Activated CD4-positive, CD25-positive, alpha-beta regulatory T cell treated with anti-CD3 and anti-CD28 coated beads, Interleukin-2, amount 50 U/mL, for 72 hours (primary cell): ENCODE results near the gene TBATA.

Source experiments
- DNase-seq: peaks from one replicate; pipeline ENCODE4 v3.0.0; 2021

TBATA gene

DNA sequence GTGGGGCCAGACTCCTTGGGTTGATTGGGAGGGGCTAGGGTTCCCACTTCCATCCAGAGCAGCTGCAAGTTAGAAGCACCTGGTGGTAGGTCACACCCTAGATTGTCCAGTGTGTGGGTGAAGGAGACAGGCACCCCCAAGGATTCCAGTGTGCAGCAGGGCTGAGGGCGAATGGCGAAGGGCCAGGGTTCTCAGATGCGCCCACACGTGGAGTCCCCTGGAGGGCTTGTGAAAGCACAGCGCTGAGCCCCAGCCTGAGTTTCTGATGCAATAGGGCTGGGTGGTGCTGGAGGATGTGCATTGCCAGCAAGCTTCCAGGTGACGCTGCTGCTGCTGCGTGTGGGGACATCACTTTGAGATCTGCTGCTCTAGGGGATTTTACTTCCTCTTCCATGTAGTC lies 25.4 kb downstream of the TBATA start:
- DNase-seq = no peak

DNA sequence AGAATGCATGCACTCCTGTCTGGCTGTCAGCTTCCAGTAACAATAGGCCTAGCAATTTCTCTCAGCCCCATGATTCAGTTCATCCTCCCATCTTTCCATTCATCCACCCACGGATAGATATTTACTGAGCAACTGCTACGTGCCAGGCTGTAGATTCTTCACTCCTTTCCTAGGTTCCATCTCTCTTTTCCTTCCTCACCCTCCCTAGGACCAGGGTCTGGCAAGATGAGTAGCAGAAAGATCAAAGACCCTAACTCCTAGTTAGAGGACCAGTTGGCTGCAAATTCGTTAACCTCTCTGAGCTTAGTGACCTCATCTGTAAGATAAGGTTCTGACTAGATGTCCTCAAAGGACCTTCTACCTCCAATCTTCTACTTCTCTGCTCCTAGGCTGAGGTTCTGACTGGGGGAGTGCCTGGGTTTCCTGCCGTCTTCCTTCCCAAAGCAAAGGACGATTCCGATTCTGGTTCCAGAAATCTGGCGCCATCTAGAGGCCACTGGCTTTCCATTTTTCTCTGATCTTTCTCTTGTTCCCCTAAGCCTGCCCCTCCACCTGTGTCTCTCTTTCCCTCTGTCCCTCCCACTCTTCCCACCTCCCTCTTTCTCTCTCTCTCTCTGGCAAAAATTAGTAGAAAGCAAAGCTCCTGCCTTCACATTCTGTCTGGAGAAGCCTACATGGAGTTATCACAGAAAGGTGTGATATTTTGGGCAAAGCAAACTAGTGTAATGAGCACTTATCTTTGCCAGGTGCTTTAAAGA lies 26.2 kb downstream of the TBATA start:
- DNase-seq = peak; percentile 66

DNA sequence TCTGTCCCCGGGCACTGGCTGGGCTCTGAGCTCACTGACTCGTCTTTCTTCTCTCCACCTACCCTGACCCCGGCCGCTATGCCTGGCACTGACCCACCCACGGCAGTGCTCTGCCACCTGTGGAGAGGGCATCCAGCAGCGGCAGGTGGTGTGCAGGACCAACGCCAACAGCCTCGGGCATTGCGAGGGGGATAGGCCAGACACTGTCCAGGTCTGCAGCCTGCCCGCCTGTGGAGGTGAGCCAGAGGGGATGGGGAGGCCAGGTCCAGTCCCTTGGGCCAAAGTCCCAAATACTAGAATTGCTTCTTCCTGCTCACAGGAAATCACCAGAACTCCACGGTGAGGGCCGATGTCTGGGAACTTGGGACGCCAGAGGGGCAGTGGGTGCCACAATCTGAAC lies 27.3 kb downstream of the TBATA start:
- no peak for DNase-seq

DNA sequence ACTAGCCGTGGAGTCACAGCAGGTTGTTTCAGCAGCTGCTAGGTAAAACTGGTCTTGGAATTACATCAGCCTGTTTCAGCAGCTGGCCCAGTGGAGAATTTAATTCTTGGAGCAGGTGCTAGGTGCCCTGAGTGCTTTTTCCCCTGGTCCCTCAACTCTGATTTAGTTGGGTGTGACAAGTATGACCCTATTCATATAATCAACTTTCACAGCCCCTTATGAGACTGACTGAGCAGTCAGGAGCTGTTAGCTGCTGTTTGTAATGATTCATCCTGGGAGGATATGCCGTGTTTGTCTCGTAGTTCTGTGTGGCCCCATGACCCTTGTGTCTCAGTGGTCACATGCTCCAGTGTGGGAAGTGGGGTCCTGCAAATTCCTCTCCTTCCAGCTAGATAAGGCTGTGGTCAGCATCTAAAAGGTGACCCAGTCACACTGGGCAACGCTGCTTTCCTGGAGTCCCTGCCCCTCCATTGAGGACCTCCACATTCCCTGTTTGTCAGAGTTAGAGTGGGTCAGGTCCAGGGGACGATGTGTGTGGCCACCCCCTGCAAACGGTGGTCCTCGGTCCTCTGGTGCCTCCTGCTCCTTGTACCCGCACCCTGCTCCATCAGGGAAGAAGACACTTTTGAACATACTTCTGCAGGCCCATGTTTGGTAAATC lies 28.3 kb downstream of the TBATA start:
- DNase-seq = no peak

DNA sequence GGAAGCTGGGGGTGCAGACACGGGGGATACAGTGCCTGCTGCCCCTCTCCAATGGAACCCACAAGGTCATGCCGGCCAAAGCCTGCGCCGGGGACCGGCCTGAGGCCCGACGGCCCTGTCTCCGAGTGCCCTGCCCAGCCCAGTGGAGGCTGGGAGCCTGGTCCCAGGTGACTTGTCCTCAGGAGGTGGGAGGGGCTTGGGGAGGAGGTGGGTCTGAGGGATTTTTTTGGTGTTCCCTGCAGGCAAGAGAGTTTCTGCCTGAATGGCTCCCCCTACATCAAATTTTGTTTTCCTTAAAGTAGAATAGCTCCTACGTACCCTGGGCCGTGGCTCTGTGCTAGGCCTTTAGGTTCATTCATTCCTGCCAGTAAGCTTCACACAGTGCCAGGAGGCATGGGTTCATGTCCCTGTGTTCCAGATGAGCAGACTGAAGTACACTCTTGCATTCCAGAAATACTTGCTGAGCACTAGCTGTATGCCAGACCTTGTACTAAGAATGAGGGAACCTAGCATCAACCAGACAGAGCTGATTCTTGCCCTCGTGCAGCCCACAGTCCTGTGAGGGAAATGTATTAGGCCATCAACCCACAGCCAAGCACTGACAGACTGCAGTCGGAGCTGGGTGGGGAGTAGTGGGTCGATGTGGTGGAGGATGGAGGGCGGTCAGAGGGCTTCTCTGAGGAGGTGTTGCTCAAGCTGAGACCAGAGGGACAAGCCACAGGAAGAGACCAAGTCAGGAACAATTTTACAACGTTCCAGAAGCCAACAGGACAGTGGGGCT lies 31.1 kb downstream of the TBATA start:
- DNase-seq = no peak

DNA sequence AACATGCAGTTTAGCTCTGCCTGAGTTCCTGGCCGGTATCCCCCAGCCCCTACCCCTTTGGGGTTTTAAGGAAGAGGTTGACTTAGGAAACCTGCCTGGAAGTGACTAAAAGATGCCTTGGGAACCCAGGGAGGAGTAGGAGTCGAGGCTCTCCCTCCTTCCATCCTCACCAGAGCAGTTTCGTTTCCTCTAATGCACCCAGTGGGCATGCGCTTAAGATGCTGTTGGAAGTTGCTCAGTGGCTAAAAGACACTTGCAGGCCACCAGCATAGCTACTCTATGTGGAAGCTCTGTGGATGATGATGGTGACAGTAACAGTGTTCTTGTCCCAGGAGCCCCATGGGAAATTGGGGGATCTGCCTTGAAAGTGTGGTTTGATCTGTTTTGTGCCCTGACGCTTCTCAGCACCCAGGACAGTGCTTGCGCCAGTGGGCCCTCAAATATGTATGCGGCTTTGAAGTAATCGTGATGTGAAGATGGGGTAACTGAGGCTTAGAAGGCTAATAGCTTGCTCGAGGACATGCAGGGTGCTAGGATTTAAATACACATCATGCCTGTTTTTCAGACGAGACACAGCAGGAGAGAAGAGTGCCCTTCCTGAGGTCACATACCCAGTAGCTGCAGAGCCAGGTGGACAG lies 32.0 kb downstream of the TBATA start:
- no peak for DNase-seq

DNA sequence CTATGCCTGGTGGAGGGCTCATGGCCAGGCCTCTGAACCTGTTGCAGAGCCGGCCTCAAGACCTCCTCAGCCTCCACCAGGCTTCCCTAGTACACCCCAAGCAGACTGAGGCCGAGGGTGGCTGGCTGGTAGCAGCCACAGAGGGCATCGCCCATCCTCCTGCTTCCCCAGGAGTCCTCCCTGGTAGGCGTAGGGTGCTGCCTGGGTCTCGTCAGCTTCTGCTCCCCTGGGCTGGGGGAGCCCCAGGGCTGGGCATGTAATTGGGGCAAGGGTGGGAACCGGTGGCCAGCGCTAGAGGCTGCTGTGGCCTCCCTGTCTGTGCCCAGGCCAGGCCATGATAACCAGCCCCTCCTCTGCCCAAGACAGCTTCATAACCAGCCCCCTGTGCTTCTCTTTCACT lies 32.6 kb downstream of the TBATA start:
- DNase-seq = no peak

DNA sequence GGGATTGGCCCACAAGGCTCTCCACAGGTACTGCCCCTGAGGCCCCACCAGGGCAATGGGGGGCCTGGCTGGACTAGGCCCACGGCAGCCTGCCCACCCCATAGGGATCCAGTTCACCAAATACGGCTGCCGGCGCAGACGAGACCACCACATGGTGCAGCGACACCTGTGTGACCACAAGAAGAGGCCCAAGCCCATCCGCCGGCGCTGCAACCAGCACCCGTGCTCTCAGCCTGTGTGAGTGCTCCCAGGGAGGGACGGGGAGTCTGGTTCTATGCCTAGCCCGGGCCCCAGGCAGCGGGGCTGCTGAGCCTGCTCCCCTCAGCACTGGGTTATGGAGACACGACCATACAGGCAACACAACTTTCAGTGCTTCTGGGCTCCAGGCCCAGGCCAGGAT lies 33.2 kb downstream of the TBATA start:
- no peak for DNase-seq

DNA sequence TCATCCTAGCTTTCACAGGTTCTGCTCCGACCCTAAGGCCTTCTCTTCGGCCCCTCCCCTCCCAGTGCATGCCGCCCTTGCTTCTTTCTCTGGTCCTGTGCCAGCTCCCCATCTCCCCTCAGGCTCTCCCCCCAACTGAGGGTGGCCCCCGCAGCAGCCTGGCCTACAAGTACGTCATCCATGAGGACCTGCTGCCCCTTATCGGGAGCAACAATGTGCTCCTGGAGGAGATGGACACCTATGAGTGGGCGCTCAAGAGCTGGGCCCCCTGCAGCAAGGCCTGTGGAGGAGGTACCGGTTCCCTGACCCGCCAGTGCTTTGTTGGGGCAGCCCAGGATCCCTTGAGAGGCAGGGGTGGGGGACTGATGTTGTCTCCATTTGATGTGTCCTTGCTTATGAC lies 33.8 kb downstream of the TBATA start:
- DNase-seq = no peak

DNA sequence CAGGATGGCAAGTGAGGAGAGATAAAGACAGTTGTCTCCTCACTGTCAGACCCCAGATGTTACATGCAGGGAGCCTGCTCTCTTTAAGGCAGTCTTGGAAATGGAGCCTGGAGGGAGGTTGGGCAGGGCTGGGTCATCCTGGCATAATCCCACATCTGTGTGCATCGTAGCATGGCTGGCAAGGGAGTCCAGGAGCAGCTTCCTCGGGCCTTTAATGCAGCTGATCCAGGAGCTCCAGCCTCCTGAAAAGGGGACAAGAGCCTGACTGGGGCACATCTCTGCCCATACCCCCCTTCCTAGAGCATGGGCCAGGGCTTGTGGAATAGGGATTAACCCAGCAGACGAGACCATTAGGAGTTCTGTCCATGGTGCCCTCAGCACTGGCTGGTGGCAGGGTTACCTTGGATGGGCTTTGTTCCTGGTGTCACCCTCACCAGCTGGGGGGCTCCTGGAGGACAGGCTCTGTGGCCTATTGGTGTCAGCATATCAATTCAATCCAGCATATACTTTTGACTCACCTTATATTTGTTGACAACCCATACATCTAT lies 34.9 kb downstream of the TBATA start:
- no peak for DNase-seq

DNA sequence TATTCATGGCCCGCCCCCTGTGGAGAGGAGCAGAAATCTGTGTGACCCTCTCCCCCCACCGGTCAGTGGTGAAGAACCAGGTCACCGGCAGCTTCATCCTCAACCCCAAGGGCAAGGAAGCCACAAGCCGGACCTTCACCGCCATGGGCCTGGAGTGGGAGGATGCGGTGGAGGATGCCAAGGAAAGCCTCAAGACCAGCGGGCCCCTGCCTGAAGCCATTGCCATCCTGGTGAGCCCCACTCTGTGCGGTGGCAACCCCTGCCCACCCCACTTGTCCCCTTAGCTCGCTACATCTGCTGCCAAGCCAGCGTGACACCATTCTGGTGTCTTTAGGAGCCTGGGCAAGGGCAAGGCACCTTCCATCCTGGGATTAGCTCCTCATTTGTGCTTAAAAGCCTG lies 35.4 kb downstream of the TBATA start:
- DNase-seq = no peak

DNA sequence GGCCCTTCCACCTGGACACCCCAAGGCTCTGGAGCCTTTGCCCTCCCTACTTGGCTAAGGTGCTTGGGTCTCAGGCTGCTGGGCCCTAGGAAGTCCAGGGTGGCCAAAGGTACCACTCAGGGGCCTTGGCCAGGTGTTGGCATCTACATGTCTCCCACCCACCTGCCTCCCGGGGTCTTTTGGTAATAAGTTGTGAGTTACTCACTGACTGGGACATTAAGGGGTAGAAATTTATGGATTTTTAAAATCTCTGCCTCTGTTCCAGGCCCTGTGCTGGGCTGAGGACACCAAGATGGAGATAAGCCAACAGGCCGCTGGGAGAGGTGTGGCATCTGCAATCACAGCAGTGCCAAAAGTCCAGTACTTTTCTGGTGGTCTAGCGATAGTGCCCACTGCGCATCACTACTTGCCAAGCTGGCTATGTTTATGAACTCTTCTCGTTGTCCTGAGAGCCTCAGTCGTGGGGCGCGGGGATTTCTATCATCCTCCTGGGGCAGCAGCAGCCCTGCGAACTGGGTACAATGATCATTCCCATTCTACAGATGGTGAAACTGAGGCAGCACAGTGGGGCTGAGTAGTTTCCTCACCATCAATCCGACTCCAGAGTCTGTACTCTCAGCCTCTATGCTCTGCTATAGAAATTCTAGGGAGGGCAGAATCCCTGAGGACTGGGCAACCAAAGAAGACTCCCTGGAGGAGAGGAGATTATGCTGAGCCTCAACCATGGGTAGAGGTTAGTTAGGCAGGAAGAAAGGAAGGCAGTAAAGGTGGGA lies 36.2 kb downstream of the TBATA start:
- no peak for DNase-seq

DNA sequence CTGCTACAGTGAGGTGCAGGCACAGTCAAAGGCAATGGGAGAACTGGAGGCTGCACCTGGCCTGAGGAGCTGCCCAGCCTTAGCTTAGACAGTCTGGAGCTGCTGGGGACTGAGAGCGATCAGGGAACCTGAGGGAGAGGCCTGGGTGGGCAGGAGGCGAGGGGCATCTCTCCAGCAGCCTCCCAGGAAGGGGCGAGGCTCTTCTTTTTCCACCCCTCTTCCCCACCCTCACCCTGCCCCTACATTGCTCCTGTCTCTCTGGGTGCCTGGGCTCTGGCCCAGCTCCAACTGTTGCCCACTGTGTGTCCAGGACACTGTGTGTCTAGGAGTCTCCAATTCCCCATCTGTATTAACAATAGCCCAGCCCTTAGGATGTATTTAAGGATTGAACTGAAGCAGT lies 36.9 kb downstream of the TBATA start:
- DNase-seq = no peak

DNA sequence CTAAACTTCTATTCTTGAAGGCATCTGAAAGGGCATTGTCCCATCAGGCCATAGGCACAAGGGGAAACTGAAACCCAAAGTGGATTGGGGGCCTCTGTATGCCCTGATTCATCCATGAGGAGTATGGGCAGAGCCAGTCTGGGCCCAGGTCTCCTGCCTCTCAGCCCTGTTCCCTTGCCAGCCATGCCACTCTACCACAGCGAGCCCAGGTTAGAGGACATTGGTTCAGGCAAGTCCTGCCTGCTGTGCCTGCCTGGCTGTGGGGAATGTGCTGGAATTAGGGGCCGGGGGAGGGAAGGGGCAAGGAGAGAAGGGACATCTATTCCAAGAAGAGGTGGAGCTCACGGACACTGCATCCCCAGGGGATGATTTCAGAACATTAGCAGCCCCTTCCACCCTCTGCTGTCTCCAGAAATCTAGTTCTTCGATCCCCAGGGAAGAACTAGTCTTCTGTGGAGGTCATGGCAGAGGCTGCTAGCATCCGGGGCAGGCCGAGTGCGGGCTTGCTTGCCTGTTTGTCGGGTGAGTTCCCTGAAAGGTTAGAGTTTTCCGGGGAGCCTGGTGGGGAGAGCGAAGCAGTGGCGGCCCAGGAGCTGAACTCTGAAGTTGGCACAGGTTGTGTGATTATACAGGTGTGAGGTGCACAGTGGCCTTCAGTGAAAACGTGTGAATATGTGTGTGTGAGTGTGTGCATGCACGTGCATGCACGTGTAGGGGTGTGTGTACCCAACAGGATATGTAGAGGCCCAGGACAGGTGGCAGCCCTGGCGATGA lies 37.8 kb downstream of the TBATA start:
- no peak for DNase-seq

DNA sequence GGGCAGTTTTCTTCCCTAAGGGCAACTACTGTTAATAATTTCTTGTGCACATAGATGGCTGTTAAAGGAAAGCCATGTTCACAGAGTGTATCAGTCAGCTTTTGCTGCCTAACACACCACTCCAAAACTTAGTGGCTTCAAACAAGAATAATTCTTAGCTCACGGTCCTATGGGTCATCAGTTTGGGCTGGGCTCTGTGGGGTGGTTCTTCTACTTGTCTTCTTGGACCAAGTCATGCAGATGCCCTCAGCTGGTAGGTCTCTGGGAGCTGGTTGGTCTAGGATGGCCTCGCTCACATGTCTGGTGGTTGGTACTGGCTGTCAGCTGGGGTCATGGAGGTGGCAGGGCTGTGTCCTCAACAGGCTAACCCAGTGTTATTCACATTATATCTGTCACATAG lies 39.6 kb downstream of the TBATA start:
- DNase-seq = no peak

DNA sequence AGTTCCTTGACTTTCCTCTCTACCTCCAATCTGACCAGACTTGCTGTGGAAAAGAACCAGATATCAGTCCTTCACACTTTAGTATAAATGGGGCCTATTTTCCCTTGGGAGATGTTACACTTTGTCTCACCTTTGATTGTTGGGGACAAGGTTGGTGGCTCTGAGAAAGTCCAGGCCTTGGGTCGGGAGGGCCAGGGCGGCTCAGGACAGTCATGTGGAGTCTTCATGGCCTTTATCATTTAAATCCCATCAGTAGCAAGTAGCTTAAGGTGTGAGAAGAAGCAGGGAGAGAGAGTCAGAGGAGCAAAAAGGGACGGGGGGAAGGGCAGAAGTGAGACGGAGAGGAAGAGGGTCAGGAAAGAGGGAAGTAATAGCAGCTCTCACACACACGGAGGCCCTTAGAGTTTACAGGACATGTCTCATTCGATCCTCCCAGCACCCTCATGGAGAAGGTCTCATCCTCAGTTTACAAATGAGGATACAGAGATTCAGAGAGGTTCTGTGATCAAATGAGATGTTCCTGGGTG lies 40.5 kb downstream of the TBATA start:
- DNase-seq = no peak

DNA sequence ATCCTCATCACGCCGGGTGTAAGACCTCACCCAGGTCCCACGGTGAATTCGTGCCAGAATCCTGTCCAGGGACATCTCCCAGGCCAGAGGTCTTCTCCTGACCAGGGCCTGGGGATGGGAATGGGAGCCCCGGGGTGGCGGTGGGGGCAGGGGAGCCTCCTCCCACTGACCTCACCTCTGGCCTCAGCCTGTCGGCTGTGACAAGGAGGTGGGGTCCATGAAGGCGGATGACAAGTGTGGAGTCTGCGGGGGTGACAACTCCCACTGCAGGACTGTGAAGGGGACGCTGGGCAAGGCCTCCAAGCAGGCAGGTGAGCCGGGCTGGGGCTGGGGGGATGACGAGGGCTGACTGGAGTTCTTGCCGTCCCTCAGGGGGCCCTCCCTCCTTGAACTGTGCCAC lies 41.3 kb downstream of the TBATA start:
- no peak for DNase-seq

DNA sequence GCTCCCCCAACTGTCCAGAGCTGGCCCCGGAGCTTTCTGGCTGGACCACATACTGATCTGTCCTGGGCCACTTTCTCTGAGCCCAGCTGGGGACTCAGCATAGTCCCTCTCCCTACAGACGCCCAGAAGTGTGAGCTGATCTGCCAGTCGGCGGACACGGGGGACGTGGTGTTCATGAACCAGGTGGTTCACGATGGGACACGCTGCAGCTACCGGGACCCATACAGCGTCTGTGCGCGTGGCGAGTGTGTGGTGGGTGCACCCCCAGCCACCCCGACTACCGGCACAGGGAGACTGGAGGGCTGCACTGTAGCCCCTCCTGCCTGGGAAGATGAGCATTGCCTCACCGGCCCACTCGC lies 41.8 kb downstream of the TBATA start:
- no peak for DNase-seq

DNA sequence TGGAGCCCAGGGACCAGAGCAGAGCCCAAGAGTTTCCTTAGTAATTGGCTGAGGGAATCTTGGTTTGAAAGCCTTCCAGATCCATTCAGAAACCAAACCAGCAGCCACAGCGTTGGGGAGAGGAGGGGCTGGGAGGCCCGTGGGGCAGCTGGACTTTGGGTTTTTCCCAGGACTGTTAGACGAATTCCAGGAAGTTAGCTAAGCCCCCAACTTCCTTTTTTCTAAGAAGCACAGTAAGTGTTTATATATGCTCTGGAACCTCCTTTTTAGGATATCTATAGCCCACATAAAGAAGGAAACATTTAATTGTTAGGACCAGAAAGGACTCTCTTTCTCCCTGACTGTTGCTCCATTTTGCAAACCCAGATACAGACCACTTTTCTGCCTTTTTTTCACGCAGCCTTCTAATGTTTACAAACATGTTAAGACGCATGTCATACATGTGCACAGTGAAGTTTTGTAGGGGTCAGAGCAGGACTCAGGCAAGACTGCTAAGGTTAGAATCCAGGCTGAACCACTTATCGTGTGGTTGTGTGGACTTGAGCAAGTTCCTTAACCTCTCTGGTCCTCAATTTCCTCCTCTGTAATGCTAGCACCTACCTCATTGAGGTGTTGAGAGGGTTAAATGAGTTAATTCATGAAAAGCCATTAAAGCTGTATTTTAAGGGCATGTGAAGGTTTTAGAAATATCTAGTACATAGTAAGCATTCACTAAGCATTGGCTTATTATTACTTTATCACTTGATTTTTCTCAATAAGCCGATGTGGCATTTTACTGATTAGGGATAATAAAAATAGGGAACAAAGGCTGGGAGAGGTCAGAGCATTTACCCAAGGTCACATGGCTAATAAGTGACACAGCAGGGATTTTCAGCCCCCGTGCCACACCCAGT lies 42.4 kb downstream of the TBATA start:
- DNase-seq = no peak
